ENCODE measurements around the gene MAPK1IP1L. TPM values are rescaled to one million over a fixed set of nuclear protein-coding genes. Genes with fewer than 3 reads are reported as not detected.

The MAPK1IP1L gene
- total and polyA plus RNA-seq, 2 of the 13 experiments (the other 11 are each of a cell fraction or from before 2014, with no cell fraction given), result 27.8 to 68.4 TPM

- peak; percentile 82; the same call in 1 of the 2 replicates for TF ChIP-seq CCDC6 (CRISPR knock-in tag; IDR thresholded peaks at IDR 0.05)
- TF ChIP-seq TCF12 (IDR thresholded peaks at IDR 0.05), result no peak
- TF ChIP-seq TCF12 (CRISPR knock-in tag; IDR thresholded peaks at IDR 0.05), result no peak; the same call in none of the 2 replicates
- no peak for TF ChIP-seq ZNF576 (CRISPR knock-in tag; IDR thresholded peaks at IDR 0.05)
- peak; percentile 65; the same call in 1 of the 2 replicates for TF ChIP-seq KLF12 (CRISPR knock-in tag; IDR thresholded peaks at IDR 0.05; ENCODE audit: borderline replicate concordance)
- 0 out of 2 replicates have a peak, but pooled peaks have one; percentile 36 for TF ChIP-seq ADNP (CRISPR knock-in tag; IDR thresholded peaks at IDR 0.05)
- no peak for TF ChIP-seq ATF1 (CRISPR knock-in tag; IDR thresholded peaks at IDR 0.05)
- 0 out of 2 replicates have a peak, but pooled peaks have one; percentile 43 for TF ChIP-seq SATB2 (CRISPR knock-in tag; IDR thresholded peaks at IDR 0.05)
- 0 out of 2 replicates have a peak, but pooled peaks have one; percentile 65 for TF ChIP-seq ZNF713 (CRISPR knock-in tag; IDR thresholded peaks at IDR 0.05)
- peak; percentile 91 for TF ChIP-seq TGIF2 (CRISPR knock-in tag; IDR thresholded peaks at IDR 0.05)
- peak; percentile 97 for TF ChIP-seq ZNF274 (CRISPR knock-in tag; IDR thresholded peaks at IDR 0.05)
- peak; percentile 69 for TF ChIP-seq ZSCAN21 (CRISPR knock-in tag; IDR thresholded peaks at IDR 0.05; ENCODE audit: borderline replicate concordance)
- TF ChIP-seq XRCC5 (optimal IDR thresholded peaks at IDR 0.05; ENCODE audit: low read length), result peak; percentile 84
- TF ChIP-seq ZFP91 (CRISPR knock-in tag; IDR thresholded peaks at IDR 0.05; ENCODE audit: borderline replicate concordance), result peak; percentile 68
- peak; percentile 81; the same call in 1 of the 2 replicates for TF ChIP-seq NFAT5 (CRISPR knock-in tag; IDR thresholded peaks at IDR 0.05)
These were observed 56.5 kb downstream of the MAPK1IP1L start (continued) for GRCh38 chr14:55107766-55108554.

All from HepG2 (cell line).